ENCODE data around the gene ITM2B. TPM values are rescaled to one million over a fixed set of nuclear protein-coding genes. Genes with fewer than 3 reads are reported as not detected.

Gene ITM2B
- total RNA-seq, 1 experiment from 2014 or later, result 178 TPM

DNA sequence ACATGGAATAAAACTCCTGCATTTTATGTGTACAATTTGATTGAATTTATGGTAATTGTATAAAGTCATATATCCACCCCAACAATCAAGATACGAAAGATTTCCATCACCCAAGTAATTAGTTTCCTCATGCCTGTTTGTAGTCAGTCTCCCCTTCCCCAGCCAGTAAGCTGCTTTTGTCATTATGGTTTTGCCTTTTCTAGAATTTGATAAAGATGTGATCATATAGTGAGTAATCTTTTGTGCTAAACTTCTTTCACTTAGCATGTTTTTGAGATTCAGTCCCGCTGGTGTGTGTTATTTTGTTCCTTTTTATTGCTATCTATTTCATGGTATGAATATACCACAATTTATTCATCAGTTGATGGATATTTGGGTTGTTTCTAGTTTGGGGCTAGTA, 16.0 kb downstream of the ITM2B start (continued):
- TF ChIP-seq, protein P1, sequence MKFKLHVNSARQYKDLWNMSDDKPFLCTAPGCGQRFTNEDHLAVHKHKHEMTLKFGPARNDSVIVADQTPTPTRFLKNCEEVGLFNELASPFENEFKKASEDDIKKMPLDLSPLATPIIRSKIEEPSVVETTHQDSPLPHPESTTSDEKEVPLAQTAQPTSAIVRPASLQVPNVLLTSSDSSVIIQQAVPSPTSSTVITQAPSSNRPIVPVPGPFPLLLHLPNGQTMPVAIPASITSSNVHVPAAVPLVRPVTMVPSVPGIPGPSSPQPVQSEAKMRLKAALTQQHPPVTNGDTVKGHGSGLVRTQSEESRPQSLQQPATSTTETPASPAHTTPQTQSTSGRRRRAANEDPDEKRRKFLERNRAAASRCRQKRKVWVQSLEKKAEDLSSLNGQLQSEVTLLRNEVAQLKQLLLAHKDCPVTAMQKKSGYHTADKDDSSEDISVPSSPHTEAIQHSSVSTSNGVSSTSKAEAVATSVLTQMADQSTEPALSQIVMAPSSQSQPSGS (CRISPR knock-in tag; IDR thresholded peaks at IDR 0.05; ENCODE audit: borderline replicate concordance, low read depth), result no peak
- no peak for TF ChIP-seq JAZF1 (CRISPR knock-in tag; IDR thresholded peaks at IDR 0.05)
- TF ChIP-seq, protein P2, sequence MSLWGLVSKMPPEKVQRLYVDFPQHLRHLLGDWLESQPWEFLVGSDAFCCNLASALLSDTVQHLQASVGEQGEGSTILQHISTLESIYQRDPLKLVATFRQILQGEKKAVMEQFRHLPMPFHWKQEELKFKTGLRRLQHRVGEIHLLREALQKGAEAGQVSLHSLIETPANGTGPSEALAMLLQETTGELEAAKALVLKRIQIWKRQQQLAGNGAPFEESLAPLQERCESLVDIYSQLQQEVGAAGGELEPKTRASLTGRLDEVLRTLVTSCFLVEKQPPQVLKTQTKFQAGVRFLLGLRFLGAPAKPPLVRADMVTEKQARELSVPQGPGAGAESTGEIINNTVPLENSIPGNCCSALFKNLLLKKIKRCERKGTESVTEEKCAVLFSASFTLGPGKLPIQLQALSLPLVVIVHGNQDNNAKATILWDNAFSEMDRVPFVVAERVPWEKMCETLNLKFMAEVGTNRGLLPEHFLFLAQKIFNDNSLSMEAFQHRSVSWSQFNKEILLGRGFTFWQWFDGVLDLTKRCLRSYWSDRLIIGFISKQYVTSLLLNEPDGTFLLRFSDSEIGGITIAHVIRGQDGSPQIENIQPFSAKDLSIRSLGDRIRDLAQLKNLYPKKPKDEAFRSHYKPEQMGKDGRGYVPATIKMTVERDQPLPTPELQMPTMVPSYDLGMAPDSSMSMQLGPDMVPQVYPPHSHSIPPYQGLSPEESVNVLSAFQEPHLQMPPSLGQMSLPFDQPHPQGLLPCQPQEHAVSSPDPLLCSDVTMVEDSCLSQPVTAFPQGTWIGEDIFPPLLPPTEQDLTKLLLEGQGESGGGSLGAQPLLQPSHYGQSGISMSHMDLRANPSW (CRISPR knock-in tag; conservative IDR thresholded peaks at IDR 0.05; ENCODE audit: low read depth), result no peak
- no peak for TF ChIP-seq ATF1 (CRISPR knock-in tag; IDR thresholded peaks at IDR 0.05)
- TF ChIP-seq SMAD3 (CRISPR knock-in tag; IDR thresholded peaks at IDR 0.05; ENCODE audit: borderline replicate concordance), result no peak
- no peak for TF ChIP-seq GTF2I (CRISPR knock-in tag; conservative IDR thresholded peaks at IDR 0.05)
- TF ChIP-seq EMX1 (CRISPR knock-in tag; IDR thresholded peaks at IDR 0.05), result no peak
- TF ChIP-seq, protein P3, sequence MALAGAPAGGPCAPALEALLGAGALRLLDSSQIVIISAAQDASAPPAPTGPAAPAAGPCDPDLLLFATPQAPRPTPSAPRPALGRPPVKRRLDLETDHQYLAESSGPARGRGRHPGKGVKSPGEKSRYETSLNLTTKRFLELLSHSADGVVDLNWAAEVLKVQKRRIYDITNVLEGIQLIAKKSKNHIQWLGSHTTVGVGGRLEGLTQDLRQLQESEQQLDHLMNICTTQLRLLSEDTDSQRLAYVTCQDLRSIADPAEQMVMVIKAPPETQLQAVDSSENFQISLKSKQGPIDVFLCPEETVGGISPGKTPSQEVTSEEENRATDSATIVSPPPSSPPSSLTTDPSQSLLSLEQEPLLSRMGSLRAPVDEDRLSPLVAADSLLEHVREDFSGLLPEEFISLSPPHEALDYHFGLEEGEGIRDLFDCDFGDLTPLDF (CRISPR knock-in tag; IDR thresholded peaks at IDR 0.05), result no peak

DNA sequence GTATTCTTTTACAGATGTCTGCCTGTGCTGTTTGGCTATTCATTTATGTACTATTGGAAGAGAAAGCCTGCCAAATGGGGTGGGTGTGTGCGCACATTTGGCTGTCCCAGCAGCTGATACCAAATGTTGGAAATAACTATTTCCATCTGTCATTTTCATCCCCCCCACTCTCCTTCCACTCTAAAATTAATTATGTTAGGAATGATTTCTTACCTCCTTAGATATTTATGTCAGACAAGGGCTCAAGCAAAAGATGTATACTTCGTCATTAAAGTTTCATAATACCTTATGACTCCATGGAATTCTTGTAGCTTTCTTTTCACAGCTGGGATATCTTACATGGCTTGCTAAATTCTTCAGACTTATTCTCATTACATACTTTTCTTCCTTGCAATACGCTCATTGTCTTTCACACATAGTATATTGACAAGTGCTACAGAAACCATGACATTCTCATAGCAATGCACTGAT, 18.6 kb downstream of the ITM2B start:
- Mint-ChIP-seq H3K4me1 (no peaks in the 10 kb centered on the region), H3K27me3 (ENCODE audit: low read depth) (no peaks in the 10 kb centered on the region), H3K4me3 (no peak overlapping the region), H3K36me3 (peaks cover 24% of the 10 kb centered on the region), H3K9me3 (no peaks in the 10 kb centered on the region), H3K27ac (no peak overlapping the region)
- ATAC-seq, result no peak
- ChIA-PET POLR2A (no interaction called here), CTCF (no interaction called here)
- no peak for DNase-seq (ENCODE audit: low spot score)
- TF ChIP-seq, protein P4, sequence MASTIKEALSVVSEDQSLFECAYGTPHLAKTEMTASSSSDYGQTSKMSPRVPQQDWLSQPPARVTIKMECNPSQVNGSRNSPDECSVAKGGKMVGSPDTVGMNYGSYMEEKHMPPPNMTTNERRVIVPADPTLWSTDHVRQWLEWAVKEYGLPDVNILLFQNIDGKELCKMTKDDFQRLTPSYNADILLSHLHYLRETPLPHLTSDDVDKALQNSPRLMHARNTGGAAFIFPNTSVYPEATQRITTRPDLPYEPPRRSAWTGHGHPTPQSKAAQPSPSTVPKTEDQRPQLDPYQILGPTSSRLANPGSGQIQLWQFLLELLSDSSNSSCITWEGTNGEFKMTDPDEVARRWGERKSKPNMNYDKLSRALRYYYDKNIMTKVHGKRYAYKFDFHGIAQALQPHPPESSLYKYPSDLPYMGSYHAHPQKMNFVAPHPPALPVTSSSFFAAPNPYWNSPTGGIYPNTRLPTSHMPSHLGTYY (CRISPR knock-in tag; IDR thresholded peaks at IDR 0.05), result no peak
- TF ChIP-seq MXD4 (CRISPR knock-in tag; IDR thresholded peaks at IDR 0.05; ENCODE audit: borderline replicate concordance), result no peak
- TF ChIP-seq ZNF423 (CRISPR knock-in tag; IDR thresholded peaks at IDR 0.05), result no peak
- TF ChIP-seq, protein P5, sequence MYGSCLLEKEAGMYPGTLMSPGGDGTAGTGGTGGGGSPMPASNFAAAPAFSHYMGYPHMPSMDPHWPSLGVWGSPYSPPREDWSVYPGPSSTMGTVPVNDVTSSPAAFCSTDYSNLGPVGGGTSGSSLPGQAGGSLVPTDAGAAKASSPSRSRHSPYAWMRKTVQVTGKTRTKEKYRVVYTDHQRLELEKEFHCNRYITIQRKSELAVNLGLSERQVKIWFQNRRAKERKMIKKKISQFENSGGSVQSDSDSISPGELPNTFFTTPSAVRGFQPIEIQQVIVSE (CRISPR knock-in tag; IDR thresholded peaks at IDR 0.05; ENCODE audit: borderline replicate concordance), result no peak
- TF ChIP-seq MYBL2 (CRISPR knock-in tag; IDR thresholded peaks at IDR 0.05), result no peak
- TF ChIP-seq NR1H2 (CRISPR knock-in tag; IDR thresholded peaks at IDR 0.05), result no peak
- TF ChIP-seq, protein P6, sequence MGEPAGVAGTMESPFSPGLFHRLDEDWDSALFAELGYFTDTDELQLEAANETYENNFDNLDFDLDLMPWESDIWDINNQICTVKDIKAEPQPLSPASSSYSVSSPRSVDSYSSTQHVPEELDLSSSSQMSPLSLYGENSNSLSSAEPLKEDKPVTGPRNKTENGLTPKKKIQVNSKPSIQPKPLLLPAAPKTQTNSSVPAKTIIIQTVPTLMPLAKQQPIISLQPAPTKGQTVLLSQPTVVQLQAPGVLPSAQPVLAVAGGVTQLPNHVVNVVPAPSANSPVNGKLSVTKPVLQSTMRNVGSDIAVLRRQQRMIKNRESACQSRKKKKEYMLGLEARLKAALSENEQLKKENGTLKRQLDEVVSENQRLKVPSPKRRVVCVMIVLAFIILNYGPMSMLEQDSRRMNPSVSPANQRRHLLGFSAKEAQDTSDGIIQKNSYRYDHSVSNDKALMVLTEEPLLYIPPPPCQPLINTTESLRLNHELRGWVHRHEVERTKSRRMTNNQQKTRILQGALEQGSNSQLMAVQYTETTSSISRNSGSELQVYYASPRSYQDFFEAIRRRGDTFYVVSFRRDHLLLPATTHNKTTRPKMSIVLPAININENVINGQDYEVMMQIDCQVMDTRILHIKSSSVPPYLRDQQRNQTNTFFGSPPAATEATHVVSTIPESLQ (CRISPR knock-in tag; IDR thresholded peaks at IDR 0.05), result no peak
- no peak for TF ChIP-seq EMX1 (CRISPR knock-in tag; IDR thresholded peaks at IDR 0.05)
- no peak for TF ChIP-seq CREM (CRISPR knock-in tag; IDR thresholded peaks at IDR 0.05)
- TF ChIP-seq, protein P7, sequence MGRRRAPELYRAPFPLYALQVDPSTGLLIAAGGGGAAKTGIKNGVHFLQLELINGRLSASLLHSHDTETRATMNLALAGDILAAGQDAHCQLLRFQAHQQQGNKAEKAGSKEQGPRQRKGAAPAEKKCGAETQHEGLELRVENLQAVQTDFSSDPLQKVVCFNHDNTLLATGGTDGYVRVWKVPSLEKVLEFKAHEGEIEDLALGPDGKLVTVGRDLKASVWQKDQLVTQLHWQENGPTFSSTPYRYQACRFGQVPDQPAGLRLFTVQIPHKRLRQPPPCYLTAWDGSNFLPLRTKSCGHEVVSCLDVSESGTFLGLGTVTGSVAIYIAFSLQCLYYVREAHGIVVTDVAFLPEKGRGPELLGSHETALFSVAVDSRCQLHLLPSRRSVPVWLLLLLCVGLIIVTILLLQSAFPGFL (CRISPR knock-in tag; IDR thresholded peaks at IDR 0.05; ENCODE audit: borderline replicate concordance), result no peak
- TF ChIP-seq HMGA2 (CRISPR knock-in tag; IDR thresholded peaks at IDR 0.05), result no peak
- TF ChIP-seq, protein P8, sequence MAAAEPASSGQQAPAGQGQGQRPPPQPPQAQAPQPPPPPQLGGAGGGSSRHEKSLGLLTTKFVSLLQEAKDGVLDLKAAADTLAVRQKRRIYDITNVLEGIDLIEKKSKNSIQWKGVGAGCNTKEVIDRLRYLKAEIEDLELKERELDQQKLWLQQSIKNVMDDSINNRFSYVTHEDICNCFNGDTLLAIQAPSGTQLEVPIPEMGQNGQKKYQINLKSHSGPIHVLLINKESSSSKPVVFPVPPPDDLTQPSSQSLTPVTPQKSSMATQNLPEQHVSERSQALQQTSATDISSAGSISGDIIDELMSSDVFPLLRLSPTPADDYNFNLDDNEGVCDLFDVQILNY (CRISPR knock-in tag; IDR thresholded peaks at IDR 0.05), result no peak
- TF ChIP-seq ZNF121 (CRISPR knock-in tag; IDR thresholded peaks at IDR 0.05), result no peak
- TF ChIP-seq ATF1 (CRISPR knock-in tag; IDR thresholded peaks at IDR 0.05), result no peak
